H9 (cell line): Measurements from ENCODE around the gene LGMN. TPM values are rescaled to one million over a fixed set of nuclear protein-coding genes. Genes with fewer than 3 reads are reported as not detected.

Experiments used
- DNase-seq: peaks from one replicate; pipeline ENCODE4 v3.0.0-alpha.2; 2017
- H2AFZ ChIP-seq: one replicate; pipeline ENCODE4 v1.6.1; 2013; ENCODE audit warnings: mild to moderate bottlenecking, low read length, control low read depth, moderate library complexity
- H2AK5ac ChIP-seq: 2 replicates; pipeline ENCODE4 v1.6.1; 2013; ENCODE audit warnings: low read length, control low read depth, mixed read lengths; ENCODE audit not compliant: insufficient read length
- H2BK120ac ChIP-seq: one replicate; pipeline ENCODE4 v1.6.1; 2013; ENCODE audit warnings: low read depth, mild to moderate bottlenecking, low read length, control low read depth, inconsistent platforms; ENCODE audit not compliant: poor library complexity, severe bottlenecking
- H2BK12ac ChIP-seq: 2 replicates; pipeline ENCODE4 v1.6.1; 2013; ENCODE audit warnings: low read length, control low read depth, mixed read lengths, low read depth; ENCODE audit not compliant: insufficient read length
- H2BK15ac ChIP-seq: 2 replicates; pipeline ENCODE4 v1.6.1; 2013; ENCODE audit warnings: low read depth, low read length, control low read depth
- H2BK20ac ChIP-seq: one replicate; pipeline ENCODE4 v1.6.1; 2013; ENCODE audit warnings: low read depth, mild to moderate bottlenecking, low read length, control low read depth, inconsistent platforms; ENCODE audit not compliant: poor library complexity, severe bottlenecking
- H2BK5ac ChIP-seq: 2 replicates; pipeline ENCODE4 v1.6.1; 2013; ENCODE audit warnings: low read length, control low read depth, mixed read lengths; ENCODE audit not compliant: insufficient read length
- H3K14ac ChIP-seq: 2 replicates; pipeline ENCODE4 v1.6.1; 2013; ENCODE audit warnings: low read length, control low read depth; ENCODE audit not compliant: insufficient read depth
- H3K18ac ChIP-seq: 2 replicates; pipeline ENCODE4 v1.6.1; 2013; ENCODE audit warnings: low read depth, mild to moderate bottlenecking, mixed read lengths, low read length, control low read depth; ENCODE audit not compliant: insufficient read length
- H3K23ac ChIP-seq: 2 replicates; pipeline ENCODE4 v1.6.1; 2013; ENCODE audit warnings: low read length, control low read depth, mixed read lengths, low read depth; ENCODE audit not compliant: insufficient read length
- H3K23me2 ChIP-seq: 2 replicates; pipeline ENCODE4 v1.6.1; 2013; ENCODE audit warnings: low read depth, mild to moderate bottlenecking, mixed read lengths, low read length, control low read depth; ENCODE audit not compliant: insufficient read length, poor library complexity, severe bottlenecking
- H3K27ac ChIP-seq: 2 replicates; pipeline ENCODE4 v1.5.1; 2013; ENCODE audit warnings: low read length, control low read depth, mixed read lengths, low read depth; ENCODE audit not compliant: insufficient read length
- H3K27me3 ChIP-seq: 2 replicates; pipeline ENCODE4 v1.6.1; 2013; ENCODE audit warnings: low read length, control low read depth, inconsistent platforms; ENCODE audit not compliant: insufficient read depth
- H3K4ac ChIP-seq: 2 replicates; pipeline ENCODE4 v1.6.1; 2013; ENCODE audit warnings: low read depth, mild to moderate bottlenecking, control low read depth, inconsistent platforms, low read length, moderate library complexity
- H3K4me1 ChIP-seq: 2 replicates; pipeline ENCODE4 v1.6.1; 2013; ENCODE audit warnings: low read length, control low read depth, inconsistent platforms; ENCODE audit not compliant: insufficient read depth
- H3K4me2 ChIP-seq: 2 replicates; pipeline ENCODE4 v1.6.1; 2013; ENCODE audit warnings: low read length, control low read depth, mixed read lengths; ENCODE audit not compliant: insufficient read length, insufficient read depth
- H3K56ac ChIP-seq: 2 replicates; pipeline ENCODE4 v1.6.1; 2013; ENCODE audit warnings: low read depth, mild to moderate bottlenecking, mixed read lengths, low read length, control low read depth; ENCODE audit not compliant: insufficient read length
- H3K79me1 ChIP-seq: 2 replicates; pipeline ENCODE4 v1.6.1; 2013; ENCODE audit warnings: low read depth, mild to moderate bottlenecking, moderate library complexity, low read length, control low read depth, inconsistent platforms; ENCODE audit not compliant: insufficient read depth, poor library complexity, severe bottlenecking
- H3K79me2 ChIP-seq: 2 replicates; pipeline ENCODE4 v1.6.1; 2013; ENCODE audit warnings: low read length, control low read depth, inconsistent platforms; ENCODE audit not compliant: insufficient read depth
- H3K9ac ChIP-seq: 2 replicates; pipeline ENCODE4 v1.6.1; 2013; ENCODE audit warnings: low read length, control low read depth, mixed read lengths; ENCODE audit not compliant: insufficient read length; ENCODE audit errors: extremely low read depth
- H3K9me3 ChIP-seq: one replicate; pipeline ENCODE4 v1.6.1; 2013; ENCODE audit warnings: low read depth, low read length, inconsistent platforms; ENCODE audit not compliant: control insufficient read depth
- H3T11ph ChIP-seq: one replicate; pipeline ENCODE4 v1.6.1; 2013; ENCODE audit warnings: mild to moderate bottlenecking, low read length, control low read depth, inconsistent platforms
- H4K20me1 ChIP-seq: one replicate; pipeline ENCODE4 v1.6.1; 2013; ENCODE audit not compliant: control insufficient read depth, insufficient read length, insufficient read depth
- H4K5ac ChIP-seq: 2 replicates; pipeline ENCODE4 v1.6.1; 2013; ENCODE audit warnings: low read depth, mild to moderate bottlenecking, mixed read lengths, low read length, control low read depth; ENCODE audit not compliant: insufficient read length
- H4K8ac ChIP-seq: replicated peaks from 2 replicates; pipeline ENCODE4 v1.6.1; 2013; ENCODE audit warnings: low read length, control low read depth, mixed read lengths, low read depth; ENCODE audit not compliant: insufficient read length
- H4K91ac ChIP-seq: 2 replicates; pipeline ENCODE4 v1.6.1; 2013; ENCODE audit warnings: low read depth, mild to moderate bottlenecking, moderate library complexity, mixed read lengths, low read length, control low read depth; ENCODE audit not compliant: insufficient read length
- H3K27ac Mint-ChIP-seq, 3 experiments: 2 replicates in 2 of 3; 3 replicates in 1 of 3; pipeline ENCODE4 v1.8.0; 2020 to 2021; ENCODE audit warnings: mixed read lengths in 3 of 3, mild to moderate bottlenecking in 1 of 3, moderate library complexity in 1 of 3
- H3K27me3 Mint-ChIP-seq: 2 replicates; pipeline ENCODE4 v1.8.0; 2021; ENCODE audit warnings: low read depth, mild to moderate bottlenecking, moderate library complexity, mixed read lengths
- H3K36me3 Mint-ChIP-seq, 3 experiments: 2 replicates in 2 of 3; 3 replicates in 1 of 3; pipeline ENCODE4 v1.8.0; 2020 to 2021; ENCODE audit warnings: low read depth in 3 of 3, mixed read lengths in 3 of 3; ENCODE audit not compliant: insufficient read depth in 1 of 3
- H3K4me1 Mint-ChIP-seq, 2 experiments: 2 replicates each; pipeline ENCODE4 v1.8.0; 2020; ENCODE audit warnings: mixed read lengths in 2 of 2
- H3K4me3 Mint-ChIP-seq, 2 experiments: 2 replicates in 1 of 2; 3 replicates in 1 of 2; pipeline ENCODE4 v1.8.0; 2020 to 2021; ENCODE audit warnings: mild to moderate bottlenecking in 2 of 2, mixed read lengths in 2 of 2, moderate library complexity in 1 of 2
- H3K9me3 Mint-ChIP-seq, 2 experiments: 2 replicates in 1 of 2; 3 replicates in 1 of 2; pipeline ENCODE4 v1.8.0; 2020; ENCODE audit warnings: mild to moderate bottlenecking in 2 of 2, mixed read lengths in 2 of 2, moderate library complexity in 1 of 2
- WGBS: extraction: QIAGEN DNeasy Blood & Tissue Kit; methylation state at CpG from one replicate; pipeline ENCODE4 v1.1.7; 2013; ENCODE audit warnings: missing lambda C conversion rate, low lambda C conversion rate, mixed read lengths; ENCODE audit not compliant: insufficient read length; ENCODE audit errors: extremely low coverage; 5-methylcytosine and 5-hydroxymethylcytosine counted together
- total RNA-seq: library from RNA; stranded (reverse); gene quantifications from 2 replicates; pipeline ENCODE4 v1.2.1, GENCODE V29; 2021
- TF ChIP-seq, protein P1 (sequence below): fragments of 200-600 bp; sonication (generic); conservative IDR thresholded peaks from 3 replicates; pipeline ENCODE4 v1.8.0; 2021; ENCODE audit warnings: antibody characterized with exemption, mild to moderate bottlenecking

Gene LGMN
- total RNA-seq, 1 experiment from 2014 or later: 55.3 TPM

DNA sequence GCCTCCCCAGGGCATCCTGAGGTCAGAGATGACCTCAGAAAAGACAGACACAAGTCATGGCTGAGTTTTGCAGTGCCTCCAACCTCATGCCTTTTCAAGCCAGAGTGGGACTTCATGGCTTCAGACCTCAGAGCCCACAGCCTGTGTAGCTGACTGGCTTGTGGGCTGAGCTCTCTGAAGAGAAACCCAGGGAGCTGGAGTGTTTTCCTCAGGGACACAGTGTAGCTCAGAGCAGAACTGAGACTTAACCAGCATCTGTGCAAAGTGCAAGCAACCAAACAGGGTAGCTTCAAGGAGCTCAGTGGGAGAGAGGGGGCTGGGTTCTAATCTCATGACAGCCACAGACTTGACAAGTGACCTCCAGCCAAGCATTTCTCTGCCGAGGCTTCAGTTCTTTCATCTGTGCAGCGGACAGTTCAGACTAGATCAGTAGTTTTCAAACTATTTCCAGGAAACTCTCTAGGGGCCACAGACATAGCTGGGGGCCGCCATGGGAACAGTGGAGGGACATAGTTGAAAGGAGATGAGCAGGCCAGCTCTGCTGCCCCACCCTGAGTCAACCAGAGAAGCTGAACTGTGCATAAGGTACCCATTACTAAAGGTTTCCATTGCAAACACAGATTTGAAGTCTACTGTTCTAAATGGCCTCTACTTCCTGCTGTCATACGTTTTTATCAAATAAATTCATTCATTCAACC lies 80.0 kb downstream of the LGMN start:
- TF ChIP-seq, protein P1, sequence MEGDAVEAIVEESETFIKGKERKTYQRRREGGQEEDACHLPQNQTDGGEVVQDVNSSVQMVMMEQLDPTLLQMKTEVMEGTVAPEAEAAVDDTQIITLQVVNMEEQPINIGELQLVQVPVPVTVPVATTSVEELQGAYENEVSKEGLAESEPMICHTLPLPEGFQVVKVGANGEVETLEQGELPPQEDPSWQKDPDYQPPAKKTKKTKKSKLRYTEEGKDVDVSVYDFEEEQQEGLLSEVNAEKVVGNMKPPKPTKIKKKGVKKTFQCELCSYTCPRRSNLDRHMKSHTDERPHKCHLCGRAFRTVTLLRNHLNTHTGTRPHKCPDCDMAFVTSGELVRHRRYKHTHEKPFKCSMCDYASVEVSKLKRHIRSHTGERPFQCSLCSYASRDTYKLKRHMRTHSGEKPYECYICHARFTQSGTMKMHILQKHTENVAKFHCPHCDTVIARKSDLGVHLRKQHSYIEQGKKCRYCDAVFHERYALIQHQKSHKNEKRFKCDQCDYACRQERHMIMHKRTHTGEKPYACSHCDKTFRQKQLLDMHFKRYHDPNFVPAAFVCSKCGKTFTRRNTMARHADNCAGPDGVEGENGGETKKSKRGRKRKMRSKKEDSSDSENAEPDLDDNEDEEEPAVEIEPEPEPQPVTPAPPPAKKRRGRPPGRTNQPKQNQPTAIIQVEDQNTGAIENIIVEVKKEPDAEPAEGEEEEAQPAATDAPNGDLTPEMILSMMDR: no peak
- Histone ChIP-seq H3K27ac (no peak overlapping the region), H3K14ac (no peak overlapping the region), H2AFZ (no peak overlapping the region), H3K27me3 (no peaks in the 10 kb centered on the region), H4K8ac (no peak overlapping the region), H3K4me2 (no peak overlapping the region), H3T11ph (no peak overlapping the region), H4K20me1 (no peaks in the 10 kb centered on the region), H2BK20ac (no peak overlapping the region), H3K18ac (no peak overlapping the region), H4K91ac (no peak overlapping the region), H2BK120ac (no peak overlapping the region), H3K79me2 (no peaks in the 10 kb centered on the region), H3K56ac (no peak overlapping the region), H2BK15ac (no peak overlapping the region), H3K23ac (no peak overlapping the region), H3K9me3 (no peaks in the 10 kb centered on the region), H3K9ac (no peak overlapping the region), H2AK5ac (no peak overlapping the region), H2BK12ac (no peak overlapping the region), H2BK5ac (no peak overlapping the region), H3K4ac (no peak overlapping the region), H3K79me1 (no peaks in the 10 kb centered on the region), H3K23me2 (no peaks in the 10 kb centered on the region), H4K5ac (no peak overlapping the region), H3K4me1 (no peaks in the 10 kb centered on the region)
- H3K4me1 Mint-ChIP-seq: peaks cover 6 to 10% of the 10 kb centered on the region in 2 experiments
- WGBS: no CpG with 5 or more reads among the region's 4 CpGs
- H3K36me3 Mint-ChIP-seq: peaks cover 0 to 2% (median 0%) of the 10 kb centered on the region in 3 experiments; a peak in 1 of 7 replicates
- H3K4me3 Mint-ChIP-seq: no peak overlapping the region
- no peaks in the 10 kb centered on the region for H3K9me3 Mint-ChIP-seq
- no peak overlapping the region for H3K27ac Mint-ChIP-seq
- DNase-seq: no peak
- no peaks in the 10 kb centered on the region; the same call in none of the 2 replicates for H3K27me3 Mint-ChIP-seq
